NCI-H510A (cell line): ENCODE results near the gene BPIFA3.
A peak's percentile ranks its signal among the peaks of the same experiment; 100 is the strongest.

Experiments
- DNase-seq: peaks from one replicate; lab custom pipeline; 2025; lab: John Stamatoyannopoulos, UW

The BPIFA3 gene

GRCh38 chr20:33262658-33263065 lies 45.5 kb downstream of the BPIFA3 start:
- peak; percentile 58 for DNase-seq

DNA sequence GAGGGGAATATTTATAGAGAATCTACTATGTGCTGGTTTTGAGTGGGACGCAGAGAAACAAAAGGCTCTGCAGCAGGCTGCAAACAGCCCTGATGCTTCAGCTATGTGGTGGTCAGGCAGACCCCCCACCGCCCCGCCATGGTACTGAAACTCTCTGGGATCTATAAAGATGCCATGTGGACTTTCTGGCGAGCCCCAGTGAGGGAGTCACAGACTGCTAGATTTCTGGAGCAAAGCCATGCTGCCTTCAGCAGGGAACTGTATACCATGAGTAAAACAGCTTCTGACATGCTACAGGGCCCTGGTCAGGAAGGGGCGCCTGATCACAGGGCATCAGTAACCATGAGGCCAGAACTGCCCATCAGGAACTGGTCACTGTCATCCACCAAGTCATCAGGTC lies 46.6 kb downstream of the BPIFA3 start:
- DNase-seq: no peak

DNA sequence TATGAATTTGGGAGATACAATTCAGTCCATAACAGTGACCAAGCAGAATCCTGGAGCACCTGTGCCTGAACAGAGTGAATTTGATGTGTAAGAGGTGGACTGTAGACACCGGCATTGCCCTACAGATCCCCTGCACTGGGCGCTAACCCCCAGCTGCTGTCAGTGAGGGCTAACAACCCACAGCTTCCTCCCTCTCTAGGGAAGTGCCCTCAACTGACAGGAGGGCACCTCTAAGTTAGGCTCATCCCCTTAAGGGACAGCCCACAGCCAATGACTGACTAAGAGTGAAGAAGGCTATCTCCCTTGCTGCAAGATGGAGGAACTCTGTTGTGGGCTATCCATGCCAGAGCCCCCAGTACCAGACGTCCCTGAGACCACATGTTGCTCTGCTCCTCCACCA lies 50.5 kb downstream of the BPIFA3 start:
- no peak for DNase-seq

DNA sequence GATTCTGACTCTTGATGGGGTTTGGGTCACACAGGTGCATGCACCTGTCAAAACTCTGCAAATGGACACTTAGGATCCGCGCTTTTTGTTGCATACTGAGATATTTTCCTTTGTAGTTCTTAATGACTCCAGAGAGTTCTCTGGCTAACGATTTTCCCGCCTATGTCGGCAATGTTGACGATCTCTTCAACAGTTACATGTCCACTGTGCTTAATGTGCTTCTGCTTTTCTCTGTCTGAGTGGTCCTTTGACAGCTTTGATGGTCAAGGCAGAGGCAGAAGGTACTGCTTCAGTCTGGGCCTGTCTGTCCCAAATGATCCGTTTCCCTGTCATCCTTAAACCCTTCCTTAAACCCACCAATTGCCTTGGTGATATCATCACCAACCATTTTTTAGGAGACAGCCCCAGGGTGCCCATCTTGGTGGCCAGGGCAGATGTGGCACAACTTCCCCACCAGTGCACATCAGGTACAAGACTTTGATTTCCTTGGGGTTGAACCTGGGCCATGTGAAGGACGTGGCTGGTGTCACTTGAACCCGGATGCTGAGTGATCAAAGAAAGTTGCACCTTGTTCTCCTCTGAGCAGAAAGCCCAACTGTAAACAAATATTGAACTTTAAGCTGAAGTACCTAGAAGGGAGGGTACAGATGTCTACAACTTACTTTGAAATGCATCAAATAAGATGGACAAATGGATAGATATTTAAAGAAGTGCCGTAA lies 55.2 kb downstream of the BPIFA3 start:
- DNase-seq: no peak

DNA sequence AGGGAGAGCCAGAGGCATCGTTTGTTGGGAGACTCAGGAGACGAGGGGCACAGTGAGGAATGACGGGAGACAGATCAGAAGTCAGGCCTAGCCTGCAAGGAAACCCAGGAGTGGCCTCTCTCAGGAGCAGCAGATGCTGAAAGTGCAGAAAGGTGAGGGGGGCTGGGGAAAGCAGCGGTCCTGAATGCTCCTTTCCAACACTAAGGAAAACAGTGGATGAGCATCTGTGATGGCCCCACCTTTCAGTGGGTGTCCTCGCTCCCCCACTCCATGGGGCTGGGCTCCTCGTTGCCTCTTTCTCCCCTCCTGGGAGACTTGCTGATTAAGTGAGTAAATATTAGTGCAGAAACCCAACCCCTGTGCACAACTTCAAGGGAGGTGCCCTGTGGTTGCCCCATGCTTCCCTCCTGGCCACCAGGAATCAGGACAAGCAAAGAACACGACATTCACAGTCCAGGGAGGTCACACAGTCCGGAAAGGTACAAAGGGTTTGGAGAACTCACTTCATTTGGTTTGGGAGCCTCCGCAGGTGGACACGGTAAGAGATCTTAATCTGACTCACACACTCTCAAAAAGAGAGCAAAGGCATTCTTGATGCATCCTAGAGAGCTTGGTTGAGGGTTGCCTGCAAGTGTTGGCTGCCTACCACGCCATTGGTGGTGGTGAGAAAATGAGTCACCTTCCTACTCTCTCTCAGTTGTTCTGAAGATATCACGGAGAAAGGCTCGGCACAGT lies 56.1 kb downstream of the BPIFA3 start:
- DNase-seq: no peak

DNA sequence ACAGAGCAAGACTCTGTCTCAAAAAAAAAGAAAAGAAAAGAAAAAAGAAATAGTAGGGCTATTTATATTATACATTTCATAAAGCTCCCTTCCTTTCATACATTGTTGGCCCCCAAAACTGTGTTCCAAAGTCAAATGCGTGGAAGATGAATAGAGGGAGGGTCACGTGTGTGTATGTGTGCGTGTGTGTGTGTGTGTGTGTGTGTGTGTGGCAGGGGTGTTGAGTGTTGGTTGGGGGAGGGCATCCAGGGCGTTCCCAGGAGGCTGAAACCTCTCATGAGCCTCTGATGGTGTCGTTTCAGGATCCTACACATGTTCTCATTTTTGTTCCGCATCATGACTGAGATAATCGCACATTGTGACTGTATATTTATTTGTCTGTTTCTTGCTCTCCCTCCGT lies 58.1 kb downstream of the BPIFA3 start:
- DNase-seq: no peak

DNA sequence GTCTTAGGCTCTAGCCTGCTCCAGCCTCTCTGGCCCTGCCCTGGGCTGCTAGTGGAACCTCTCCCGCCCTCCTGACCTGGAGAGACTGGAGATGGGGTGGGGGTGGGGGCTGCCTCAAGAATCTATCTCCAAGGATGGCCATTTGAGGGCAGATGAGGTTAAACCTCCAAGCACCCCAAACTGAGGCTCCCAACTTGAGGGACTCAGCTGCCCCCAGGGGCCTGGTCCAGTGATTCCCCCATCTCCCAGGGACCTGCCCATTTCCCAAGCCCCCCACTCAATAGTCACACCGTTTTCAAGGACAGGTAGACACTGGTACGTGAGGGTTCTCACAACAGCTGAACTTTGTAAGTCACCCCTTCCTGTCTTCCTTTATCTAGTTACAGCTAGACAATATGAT lies 58.7 kb downstream of the BPIFA3 start:
- no peak for DNase-seq

DNA sequence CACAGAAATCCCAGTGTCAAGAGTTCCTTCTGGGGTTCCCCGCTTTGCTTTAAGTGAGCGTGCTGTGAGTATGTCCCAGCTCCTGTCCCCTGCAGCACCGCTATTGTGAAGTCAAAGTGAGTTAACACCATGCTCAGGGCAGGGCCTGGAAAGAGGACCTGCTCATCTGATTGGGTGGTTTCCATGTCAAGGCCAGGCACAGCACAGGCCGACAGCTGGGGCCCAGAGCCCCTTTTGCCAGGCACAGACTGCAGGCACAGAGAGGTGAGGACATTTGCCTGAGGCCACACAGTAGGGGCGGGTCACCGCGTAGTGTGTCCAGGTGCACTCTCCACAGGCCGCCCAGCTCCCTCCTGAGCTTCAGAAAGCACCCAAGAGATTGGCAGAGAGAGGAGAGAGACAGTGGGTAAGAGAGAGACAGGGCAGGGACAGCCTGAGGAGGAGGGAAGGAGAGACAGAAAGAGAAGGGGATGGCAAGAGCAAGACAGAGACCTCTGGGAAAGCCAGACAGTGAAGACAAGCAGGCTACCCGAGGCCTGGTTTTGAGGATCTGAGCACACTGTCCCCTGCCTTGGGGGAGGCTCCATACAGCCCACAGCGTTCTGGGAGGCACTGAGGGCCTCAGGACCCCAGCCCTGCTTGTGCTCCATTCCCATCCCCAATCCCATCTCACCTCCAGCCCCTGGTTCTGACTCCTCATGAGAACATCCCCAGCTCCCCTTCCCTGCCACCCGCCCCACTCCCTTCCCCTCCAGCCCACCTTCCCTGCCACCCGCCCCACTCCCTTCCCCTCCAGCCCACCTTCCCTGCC lies 59.4 kb downstream of the BPIFA3 start:
- DNase-seq: no peak
